K562 (cell line): Measurements from ENCODE around the gene SRL. TPM values are rescaled to one million over a fixed set of nuclear protein-coding genes. Genes with fewer than 3 reads are reported as not detected.

Experiments used
- CCNT2 ChIP-seq: IDR thresholded peaks from 2 replicates; pipeline ENCODE4 v1.6.1; 2011; ENCODE audit warnings: borderline replicate concordance, low read depth, mild to moderate bottlenecking, moderate library complexity, mixed read lengths, low read length; ENCODE audit not compliant: insufficient read length; ENCODE audit errors: extremely low read depth
- DDX20 ChIP-seq: fragments of 450-650 bp; IDR thresholded peaks from 2 replicates; pipeline ENCODE4 v1.6.1; 2016; ENCODE audit warnings: missing genetic modification characterization, low read depth, mild to moderate bottlenecking, missing compliant biosample characterization, moderate library complexity
- FOXP1 ChIP-seq: sonication (generic); formaldehyde crosslinking; IDR thresholded peaks from 2 replicates; pipeline ENCODE4 v1.8.0; 2022; ENCODE audit warnings: mild to moderate bottlenecking, missing genetic modification reagents
- GTF2A2 ChIP-seq: IDR thresholded peaks from 2 replicates; pipeline ENCODE4 v1.6.1; 2016; ENCODE audit warnings: mild to moderate bottlenecking, missing genetic modification characterization, missing compliant biosample characterization
- MAZ ChIP-seq, 2 experiments: fragments of 450-650 bp in 1 of 2; sonication (generic) in 1 of 2; formaldehyde crosslinking; IDR thresholded peaks in 1 of 2; conservative IDR thresholded peaks in 1 of 2; 2 replicates each; pipeline versions ENCODE4 v1.4.0 to v1.5.0; 2020; ENCODE audit warnings: mild to moderate bottlenecking in 1 of 2, missing genetic modification reagents in 1 of 2
- MCM7 ChIP-seq, 2 experiments: fragments of 450-650 bp; IDR thresholded peaks; 2 replicates each; pipeline ENCODE4 v1.6.1; 2016 to 2018
- NFE2L1 ChIP-seq: fragments of 450-650 bp; IDR thresholded peaks from 2 replicates; pipeline ENCODE4 v1.6.1; 2016; ENCODE audit warnings: missing genetic modification characterization, low read depth, mild to moderate bottlenecking, missing compliant biosample characterization, moderate library complexity, borderline replicate concordance
- PCBP2 ChIP-seq: fragments of 200-400 bp; formaldehyde crosslinking; IDR thresholded peaks from 2 replicates; pipeline ENCODE4 v1.6.1; 2018; ENCODE audit warnings: low read length, low read depth, mild to moderate bottlenecking, moderate library complexity; ENCODE audit not compliant: poor library complexity, severe bottlenecking
- POLR2G ChIP-seq: fragments of 200-400 bp; formaldehyde crosslinking; IDR thresholded peaks from 2 replicates; pipeline ENCODE4 v1.6.1; 2017; ENCODE audit warnings: low read depth, mild to moderate bottlenecking, antibody characterized with exemption, low read length, moderate library complexity
- SETDB1 ChIP-seq: IDR thresholded peaks from one replicate; pipeline ENCODE4 v1.6.1; 2012; ENCODE audit warnings: low read length, control low read depth, inconsistent platforms
- SLC30A9 ChIP-seq: fragments of 250-450 bp; sonication (Bioruptor Pico); IDR thresholded peaks from 2 replicates; pipeline ENCODE4 v1.8.0; 2022; ENCODE audit warnings: mild to moderate bottlenecking, moderate library complexity
- TAF7 ChIP-seq: fragments of 450-650 bp; IDR thresholded peaks from 2 replicates; pipeline ENCODE4 v1.6.1; 2016; ENCODE audit warnings: missing genetic modification characterization, missing compliant biosample characterization
- ZKSCAN3 ChIP-seq: fragments of 250-450 bp; sonication (Bioruptor Pico); IDR thresholded peaks from 2 replicates; pipeline ENCODE4 v1.4.0; 2020
- ZNF699 ChIP-seq: fragments of 250-450 bp; sonication (Bioruptor Pico); IDR thresholded peaks from 2 replicates; pipeline ENCODE4 v1.8.0; 2021; ENCODE audit warnings: mild to moderate bottlenecking, moderate library complexity; ENCODE audit not compliant: insufficient replicate concordance
- polyA plus RNA-seq, 8 experiments: library from polyadenylated mRNA; depleted of rRNA in 4 of 8; stranded (reverse) in 5 of 8; unstranded in 3 of 8; fragments of >200 nt; fragmentation: Nextera tagmentation in 2 of 8; fragmentation: Illumina TruSeq in 1 of 8; extraction: Ambion mirVana in 2 of 8; extraction: Trizol in 1 of 8; gene quantifications; 2 replicates each; pipeline versions ENCODE4 v1.2.1 to v1.2.3, GENCODE V29; 2011 to 2014; ENCODE audit warnings: inconsistent platforms in 1 of 8, missing spikeins in 1 of 8
- total RNA-seq, 7 experiments: library from RNA; depleted of rRNA in 6 of 7; stranded (reverse); fragments of >200 nt in 6 of 7; fragmentation: Illumina TruSeq in 2 of 7; extraction: Trizol in 2 of 7; gene quantifications; 2 replicates each; pipeline versions ENCODE4 v1.2.1 to v1.2.3, GENCODE V29; 2011 to 2021; ENCODE audit warnings: low replicate concordance in 1 of 7
- TF ChIP-seq, protein P1 (sequence below): conservative IDR thresholded peaks from 2 replicates; pipeline ENCODE4 v1.6.1; 2011; ENCODE audit warnings: low read depth, mild to moderate bottlenecking, low read length; ENCODE audit not compliant: control insufficient read depth
- TF ChIP-seq, protein P2 (sequence below): fragments of 250-450 bp; sonication (Bioruptor Pico); IDR thresholded peaks from 2 replicates; pipeline ENCODE4 v1.6.1; 2021; ENCODE audit warnings: mild to moderate bottlenecking
- TF ChIP-seq, protein P3 (sequence below): sonication (generic); formaldehyde crosslinking; IDR thresholded peaks from 2 replicates; pipeline ENCODE4 v1.8.0; 2022; ENCODE audit warnings: mild to moderate bottlenecking, missing genetic modification reagents
- TF ChIP-seq, protein P4 (sequence below): sonication (generic); formaldehyde crosslinking; IDR thresholded peaks from 2 replicates; pipeline ENCODE4 v1.8.0; 2022; ENCODE audit warnings: mild to moderate bottlenecking, missing genetic modification reagents
- TF ChIP-seq, protein P5 (sequence below): sonication (generic); formaldehyde crosslinking; IDR thresholded peaks from 2 replicates; pipeline ENCODE4 v1.8.0; 2022; ENCODE audit warnings: missing genetic modification reagents, mild to moderate bottlenecking, moderate library complexity, borderline replicate concordance

SRL gene
- total and polyA plus RNA-seq, 9 of the 15 experiments (the other 6 are each of a cell fraction or from before 2014, with no cell fraction given): 0.01 TPM; not detected in 8

DNA sequence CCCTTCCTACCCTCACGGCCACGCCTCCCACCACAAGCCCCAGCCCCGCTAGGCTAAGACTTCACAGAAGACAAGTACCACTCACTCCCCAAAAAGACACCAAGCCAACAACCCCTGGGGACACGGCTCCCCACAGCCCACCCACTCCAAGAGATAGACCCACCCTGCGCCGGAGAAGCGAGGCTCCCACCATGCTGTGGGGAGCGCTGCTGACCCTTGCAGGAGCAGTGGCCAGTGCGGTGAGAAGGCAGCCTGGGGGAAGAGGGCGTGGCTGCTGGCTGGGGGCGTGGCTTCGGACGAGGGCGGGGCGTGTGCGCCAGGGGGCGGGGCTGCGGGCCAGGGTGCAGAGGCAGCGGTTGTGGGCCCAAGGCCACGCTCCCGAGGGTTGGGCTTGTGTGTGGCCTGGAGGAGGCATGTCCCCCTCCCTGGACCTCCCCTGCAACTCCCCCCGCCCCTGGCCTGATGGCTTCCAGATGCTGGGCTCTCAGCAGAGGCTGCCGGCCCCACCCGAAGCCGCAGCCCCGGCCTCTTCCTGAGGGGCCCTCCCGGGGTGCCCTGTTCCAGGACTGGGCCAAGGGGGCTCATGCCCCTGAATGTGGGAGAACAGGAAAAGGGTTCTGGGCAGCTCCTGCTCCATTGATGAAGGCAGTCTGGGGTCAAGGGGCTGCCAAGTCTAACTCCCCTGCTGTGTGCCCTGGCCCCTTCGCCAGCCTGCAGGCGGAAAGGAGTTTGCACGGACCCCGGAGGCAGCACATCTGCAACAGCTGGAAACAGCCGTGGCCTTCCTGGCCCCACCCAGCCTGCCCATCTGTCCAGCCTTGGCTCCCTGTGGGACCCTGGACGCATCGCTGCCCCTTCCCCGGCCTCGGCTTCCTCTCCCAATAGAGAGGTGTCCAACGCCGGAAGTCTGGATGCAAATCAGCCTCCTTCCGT lies 21.9 kb upstream of the SRL start (continued):
- TF ChIP-seq, protein P1, sequence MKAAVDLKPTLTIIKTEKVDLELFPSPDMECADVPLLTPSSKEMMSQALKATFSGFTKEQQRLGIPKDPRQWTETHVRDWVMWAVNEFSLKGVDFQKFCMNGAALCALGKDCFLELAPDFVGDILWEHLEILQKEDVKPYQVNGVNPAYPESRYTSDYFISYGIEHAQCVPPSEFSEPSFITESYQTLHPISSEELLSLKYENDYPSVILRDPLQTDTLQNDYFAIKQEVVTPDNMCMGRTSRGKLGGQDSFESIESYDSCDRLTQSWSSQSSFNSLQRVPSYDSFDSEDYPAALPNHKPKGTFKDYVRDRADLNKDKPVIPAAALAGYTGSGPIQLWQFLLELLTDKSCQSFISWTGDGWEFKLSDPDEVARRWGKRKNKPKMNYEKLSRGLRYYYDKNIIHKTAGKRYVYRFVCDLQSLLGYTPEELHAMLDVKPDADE: no peak
- TF ChIP-seq, protein P2, sequence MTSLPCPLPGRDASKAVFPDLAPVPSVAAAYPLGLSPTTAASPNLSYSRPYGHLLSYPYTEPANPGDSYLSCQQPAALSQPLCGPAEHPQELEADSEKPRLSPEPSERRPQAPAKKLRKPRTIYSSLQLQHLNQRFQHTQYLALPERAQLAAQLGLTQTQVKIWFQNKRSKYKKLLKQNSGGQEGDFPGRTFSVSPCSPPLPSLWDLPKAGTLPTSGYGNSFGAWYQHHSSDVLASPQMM: no peak
- TF ChIP-seq, protein P3, sequence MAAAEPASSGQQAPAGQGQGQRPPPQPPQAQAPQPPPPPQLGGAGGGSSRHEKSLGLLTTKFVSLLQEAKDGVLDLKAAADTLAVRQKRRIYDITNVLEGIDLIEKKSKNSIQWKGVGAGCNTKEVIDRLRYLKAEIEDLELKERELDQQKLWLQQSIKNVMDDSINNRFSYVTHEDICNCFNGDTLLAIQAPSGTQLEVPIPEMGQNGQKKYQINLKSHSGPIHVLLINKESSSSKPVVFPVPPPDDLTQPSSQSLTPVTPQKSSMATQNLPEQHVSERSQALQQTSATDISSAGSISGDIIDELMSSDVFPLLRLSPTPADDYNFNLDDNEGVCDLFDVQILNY (CRISPR knock-in tag): 0 out of 2 replicates have a peak, but pooled peaks have one; percentile 18
- peak; percentile 49; the same call in 1 of the 2 replicates for TF ChIP-seq POLR2G
- TF ChIP-seq DDX20: no peak
- TF ChIP-seq GTF2A2 (tag): no peak
- peak; percentile 35 for TF ChIP-seq CCNT2
- TF ChIP-seq ZNF699 (CRISPR knock-in tag): no peak
- no peak for TF ChIP-seq TAF7
- no peak for TF ChIP-seq SLC30A9 (CRISPR knock-in tag)
- TF ChIP-seq, protein P4, sequence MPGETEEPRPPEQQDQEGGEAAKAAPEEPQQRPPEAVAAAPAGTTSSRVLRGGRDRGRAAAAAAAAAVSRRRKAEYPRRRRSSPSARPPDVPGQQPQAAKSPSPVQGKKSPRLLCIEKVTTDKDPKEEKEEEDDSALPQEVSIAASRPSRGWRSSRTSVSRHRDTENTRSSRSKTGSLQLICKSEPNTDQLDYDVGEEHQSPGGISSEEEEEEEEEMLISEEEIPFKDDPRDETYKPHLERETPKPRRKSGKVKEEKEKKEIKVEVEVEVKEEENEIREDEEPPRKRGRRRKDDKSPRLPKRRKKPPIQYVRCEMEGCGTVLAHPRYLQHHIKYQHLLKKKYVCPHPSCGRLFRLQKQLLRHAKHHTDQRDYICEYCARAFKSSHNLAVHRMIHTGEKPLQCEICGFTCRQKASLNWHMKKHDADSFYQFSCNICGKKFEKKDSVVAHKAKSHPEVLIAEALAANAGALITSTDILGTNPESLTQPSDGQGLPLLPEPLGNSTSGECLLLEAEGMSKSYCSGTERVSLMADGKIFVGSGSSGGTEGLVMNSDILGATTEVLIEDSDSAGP (CRISPR knock-in tag): no peak
- TF ChIP-seq PCBP2: no peak
- no peak for TF ChIP-seq NFE2L1 (tag)
- TF ChIP-seq MAZ (CRISPR knock-in tag; conservative IDR thresholded peaks at IDR 0.05 in 1 of 2, IDR thresholded peaks at IDR 0.05 in 1 of 2): peak; percentile 35 to 69; a peak in 2 of 4 replicates
- TF ChIP-seq, protein P5, sequence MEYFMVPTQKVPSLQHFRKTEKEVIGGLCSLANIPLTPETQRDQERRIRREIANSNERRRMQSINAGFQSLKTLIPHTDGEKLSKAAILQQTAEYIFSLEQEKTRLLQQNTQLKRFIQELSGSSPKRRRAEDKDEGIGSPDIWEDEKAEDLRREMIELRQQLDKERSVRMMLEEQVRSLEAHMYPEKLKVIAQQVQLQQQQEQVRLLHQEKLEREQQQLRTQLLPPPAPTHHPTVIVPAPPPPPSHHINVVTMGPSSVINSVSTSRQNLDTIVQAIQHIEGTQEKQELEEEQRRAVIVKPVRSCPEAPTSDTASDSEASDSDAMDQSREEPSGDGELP (CRISPR knock-in tag): peak; percentile 54; the same call in 1 of the 2 replicates
- TF ChIP-seq SETDB1: no peak
- TF ChIP-seq FOXP1 (CRISPR knock-in tag): no peak
- no peak for TF ChIP-seq ZKSCAN3 (CRISPR knock-in tag)
- TF ChIP-seq MCM7 (IDR thresholded peaks at IDR 0.05): no peak
